Kidney (tissue), 14 donors: ENCODE data around the gene GCAT. TPM values are rescaled to one million over a fixed set of nuclear protein-coding genes. Genes with fewer than 3 reads are reported as not detected.

ENCODE experiments used
- DNase-seq, 5 donors: peaks; one replicate each; pipeline ENCODE4 v3.0.0-alpha.2; 2013 to 2020
- FAIRE-seq: peaks from 2 replicates; lab custom pipeline; 2012; peaks lifted over from hg19 to GRCh38; lab: Jason Lieb, UNC
- H3K27ac ChIP-seq, 2 donors: one replicate each; pipeline ENCODE4 v1.7.0; 2013; ENCODE audit warnings: low read depth in 2 of 2, low read length in 2 of 2, inconsistent platforms in 1 of 2
- H3K27me3 ChIP-seq: one replicate; pipeline ENCODE4 v1.7.1; 2013; ENCODE audit warnings: low read length, inconsistent platforms; ENCODE audit not compliant: control insufficient read depth, insufficient read depth
- H3K36me3 ChIP-seq, 3 donors: one replicate each; pipeline versions ENCODE4 v1.7.0 to v1.7.1; 2013; ENCODE audit warnings: low read length in 3 of 3, control low read depth in 1 of 3, inconsistent platforms in 1 of 3; ENCODE audit not compliant: insufficient read depth in 3 of 3, control insufficient read depth in 2 of 3
- H3K4me1 ChIP-seq, 3 donors: one replicate each; pipeline versions ENCODE4 v1.7.0 to v1.7.1; 2013; ENCODE audit warnings: low read length in 3 of 3, inconsistent platforms in 1 of 3, low read depth in 1 of 3; ENCODE audit not compliant: control insufficient read depth in 2 of 3, insufficient read depth in 2 of 3
- H3K4me3 ChIP-seq, 3 donors: one replicate each; pipeline versions ENCODE4 v1.7.0 to v1.8.1; 2013; ENCODE audit warnings: low read length in 3 of 3, control low read depth in 1 of 3, inconsistent platforms in 1 of 3
- H3K9ac ChIP-seq, 3 donors: one replicate each; pipeline versions ENCODE4 v1.7.0 to v1.7.1; 2013; ENCODE audit warnings: low read length in 3 of 3, control low read depth in 1 of 3, inconsistent platforms in 1 of 3
- H3K9me3 ChIP-seq, 3 donors: one replicate each; pipeline versions ENCODE4 v1.7.0 to v1.7.1; 2013; ENCODE audit warnings: low read length in 3 of 3, control low read depth in 1 of 3, inconsistent platforms in 1 of 3; ENCODE audit not compliant: control insufficient read depth in 2 of 3, insufficient read depth in 1 of 3
- CTCF ChIP-seq: IDR thresholded peaks from 3 replicates; pipeline ENCODE4 v1.5.1; 2012; ENCODE audit warnings: mild to moderate bottlenecking, moderate library complexity, borderline replicate concordance; ENCODE audit not compliant: insufficient read depth; ENCODE audit errors: extremely low read depth
- intact Hi-C: fragments of 100-400 bp; cut with DNase I; formaldehyde crosslinking; loops from one replicate; pipeline ENCODE4 v1.11.1; 2022
- microRNA-seq: library from miRNA; unstranded; fragments of <30 nt; microRNA quantifications from one replicate; pipeline ENCODE4 v1.2.0, GENCODE V29; 2020
- polyA plus RNA-seq: library from polyadenylated mRNA; stranded (reverse); fragments of 350-450 nt; fragmentation: Illumina TruSeq; extraction: RNeasy Lipid Tissue Mini Kit (QIAGEN cat#74804); gene quantifications from one replicate; pipeline ENCODE4 v1.2.3, GENCODE V29; 2014; ENCODE audit warnings: low read depth, low replicate concordance; ENCODE audit not compliant: insufficient read depth
- total RNA-seq: library from RNA; stranded (reverse); fragmentation: NEBNext Ultra II Directional; extraction: Animal tissue kit (Norgen Biotek cat#: 25700); gene quantifications from one replicate; pipeline ENCODE4 v1.2.1, GENCODE V29; 2021
- donor health status: control.
- donor health status: control.
- donor health status: control.
- donor health status: control.
- donor health status: control.
- donor health status: DM: yes; HTN: yes; CAD: no.
- donor health status: Normal renal cell carcinoma (clear cell type).

Gene GCAT
- total and polyA plus RNA-seq, 2 donors from 2014 or later = 8.9 to 35.9 TPM

DNA sequence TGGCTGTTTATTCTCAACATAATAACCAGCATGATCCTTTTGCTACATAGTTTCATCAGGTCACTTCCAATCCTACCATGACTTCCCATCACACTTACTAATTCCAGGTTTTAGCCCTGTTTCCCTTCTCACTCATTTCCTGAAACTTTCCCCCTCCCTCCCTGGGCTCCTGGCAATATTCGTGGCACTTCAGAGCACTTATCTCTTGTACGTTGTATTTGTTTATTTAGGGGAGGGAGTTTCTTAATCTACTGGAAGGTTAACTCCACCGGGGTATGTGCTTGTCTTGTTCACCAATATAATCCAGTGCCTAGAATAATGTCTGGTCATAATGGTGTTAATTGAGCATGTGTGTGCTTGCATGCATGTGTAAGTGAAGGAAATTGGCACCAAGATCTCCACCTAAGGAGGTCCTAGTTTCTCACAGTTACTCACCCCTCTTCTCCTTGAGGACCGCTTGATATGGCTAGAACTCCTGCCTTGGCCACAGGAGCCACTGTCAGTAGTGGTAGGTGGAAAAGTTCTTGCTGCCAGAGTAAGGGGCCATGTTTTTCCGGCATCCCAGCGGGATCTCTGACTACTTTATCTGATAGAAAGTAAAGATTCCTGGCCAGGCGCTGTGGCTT, 53.2 kb downstream of the GCAT start:
- Histone ChIP-seq H3K36me3 (peaks cover 17 to 51% (median 29%) of the 10 kb centered on the region in 3 donors), H3K9me3 (no peaks in the 10 kb centered on the region), H3K9ac (no peak overlapping the region), H3K27me3 (no peaks in the 10 kb centered on the region), H3K27ac (no peak overlapping the region), H3K4me3 (no peak overlapping the region), H3K4me1 (peaks cover 0 to 7% (median 0%) of the 10 kb centered on the region in 3 donors)
- intact Hi-C loops = loop anchor here (10.0 kb wide), 1 partner anchor 46 kb away; no protein-coding TSS in a partner anchor
- TF ChIP-seq CTCF = no peak
- no peak for FAIRE-seq
- no peak for DNase-seq

DNA sequence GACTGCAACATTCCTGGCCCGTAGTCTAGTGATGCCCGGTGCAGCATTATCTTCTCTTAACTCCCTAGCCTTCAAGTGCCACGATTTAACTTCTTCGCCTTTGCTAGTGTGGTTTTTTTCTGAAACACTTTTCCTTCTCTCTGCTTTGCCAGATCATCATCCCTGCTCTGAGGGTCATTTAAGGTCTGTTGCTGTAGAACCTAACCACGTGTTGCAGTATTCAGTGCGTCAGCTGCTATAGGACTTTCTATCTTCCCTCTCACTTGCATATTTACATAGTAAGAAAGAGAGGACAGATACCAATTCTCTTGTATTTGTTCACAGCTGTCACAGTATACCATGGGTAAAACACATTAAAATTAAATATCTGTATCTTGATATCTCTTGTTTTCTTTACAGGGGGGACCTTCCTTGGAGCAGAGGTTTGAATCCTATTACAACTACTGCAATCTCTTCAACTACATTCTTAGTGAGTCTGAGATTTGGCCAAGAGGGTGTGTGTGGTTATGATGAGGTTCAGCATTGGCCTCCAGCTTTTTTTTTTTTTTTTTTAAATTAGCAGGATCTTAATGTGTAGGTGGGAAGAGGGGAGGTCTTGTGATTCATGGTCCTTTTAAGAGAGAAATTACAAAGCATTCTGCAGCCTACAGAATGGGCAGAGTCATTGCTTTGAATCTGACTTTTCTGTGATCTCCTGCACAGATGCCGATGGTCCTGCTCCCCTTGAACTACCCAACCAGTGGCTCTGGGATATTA, 55.0 kb downstream of the GCAT start:
- H3K27me3 ChIP-seq = no peaks in the 10 kb centered on the region
- H3K9ac ChIP-seq = no peak overlapping the region
- FAIRE-seq (no peak), DNase-seq (no peak)
- no peak overlapping the region for H3K4me3 ChIP-seq
- peaks cover 19 to 59% (median 29%) of the 10 kb centered on the region in 3 donors for H3K36me3 ChIP-seq
- peaks cover 0 to 7% (median 0%) of the 10 kb centered on the region in 3 donors for H3K4me1 ChIP-seq
- no peak overlapping the region for H3K27ac ChIP-seq
- no peak for TF ChIP-seq CTCF
- intact Hi-C loops = loop anchor here (10.0 kb wide), 1 partner anchor 48 kb away; no protein-coding TSS in a partner anchor
- H3K9me3 ChIP-seq = no peaks in the 10 kb centered on the region

DNA sequence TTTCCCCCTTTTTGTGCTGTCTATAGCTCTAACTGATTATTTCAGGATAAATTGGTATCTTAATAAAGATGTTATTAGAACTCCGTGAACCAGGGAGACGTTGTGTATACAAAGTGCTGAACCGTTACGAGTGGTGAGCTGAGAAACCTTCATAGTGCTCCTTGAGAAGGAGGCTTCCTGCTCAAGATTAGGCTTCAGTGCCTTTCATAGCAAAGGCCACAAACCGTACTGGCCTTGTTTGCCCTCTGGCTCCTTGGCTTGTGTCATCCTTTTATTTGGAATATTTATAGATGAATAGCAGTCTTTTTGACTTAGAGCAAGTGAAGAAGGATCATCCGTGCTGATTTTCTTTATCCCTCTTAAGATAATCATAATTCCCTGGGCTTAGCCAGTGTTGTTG, 57.8 kb downstream of the GCAT start:
- H3K9me3 ChIP-seq = no peaks in the 10 kb centered on the region
- peaks cover 19 to 61% (median 30%) of the 10 kb centered on the region in 3 donors for H3K36me3 ChIP-seq
- H3K4me1 ChIP-seq = peaks cover 0 to 7% (median 0%) of the 10 kb centered on the region in 3 donors
- H3K27me3 ChIP-seq = no peaks in the 10 kb centered on the region
- DNase-seq (no peak), FAIRE-seq (no peak)
- intact Hi-C loops = loop anchor here (10.0 kb wide), 1 partner anchor 51 kb away; no protein-coding TSS in a partner anchor
- TF ChIP-seq CTCF = no peak
- no peak overlapping the region for H3K9ac ChIP-seq
- H3K4me3 ChIP-seq = no peak overlapping the region
- no peak overlapping the region for H3K27ac ChIP-seq

Small RNA genes within 50 kb of the gene (microRNA-seq; reads per million reads assigned to microRNA genes)
- gene MIR659 = not detected

Other genes starting within 250 kb of the GCAT start
- 68.5 TPM for gene CDC42EP1, start 247.5 kb upstream of the GCAT start, total RNA-seq
- 29.5 TPM for gene CDC42EP1, start 247.5 kb upstream of the GCAT start, polyA plus RNA-seq
- 20.4 TPM for gene LGALS2, start 227.8 kb upstream of the GCAT start, total RNA-seq
- gene LGALS2, start 227.8 kb upstream of the GCAT start, polyA plus RNA-seq = 372 TPM
- 61.2 TPM for gene GGA1, start 199.1 kb upstream of the GCAT start, total RNA-seq
- 37.5 TPM for gene GGA1, start 199.1 kb upstream of the GCAT start, polyA plus RNA-seq
- 12.8 TPM for gene SH3BP1, start 168.3 kb upstream of the GCAT start, total RNA-seq
- 2.2 TPM for gene SH3BP1, start 168.3 kb upstream of the GCAT start, polyA plus RNA-seq
- 6.3 TPM for gene PDXP, start 149.2 kb upstream of the GCAT start, total RNA-seq
- 29.6 TPM for gene PDXP, start 149.2 kb upstream of the GCAT start, polyA plus RNA-seq
- gene LGALS1, start 132.3 kb upstream of the GCAT start, total RNA-seq = 227 TPM
- gene LGALS1, start 132.3 kb upstream of the GCAT start, polyA plus RNA-seq = 496 TPM
- 27.5 TPM for gene NOL12, start 121.6 kb upstream of the GCAT start, total RNA-seq
- gene NOL12, start 121.6 kb upstream of the GCAT start, polyA plus RNA-seq = 26.3 TPM
- gene TRIOBP, start 110.9 kb upstream of the GCAT start, total RNA-seq = 125 TPM
- 32.1 TPM for gene TRIOBP, start 110.9 kb upstream of the GCAT start, polyA plus RNA-seq
- not detected for gene GALR3, start 15.4 kb downstream of the GCAT start, total RNA-seq
- gene GALR3, start 15.4 kb downstream of the GCAT start, polyA plus RNA-seq = not detected
- 21.3 TPM for gene ANKRD54, start 36.4 kb downstream of the GCAT start, total RNA-seq
- gene ANKRD54, start 36.4 kb downstream of the GCAT start, polyA plus RNA-seq = 26.6 TPM
- 352 TPM for gene EIF3L, start 41.5 kb downstream of the GCAT start, total RNA-seq
- 376 TPM for gene EIF3L, start 41.5 kb downstream of the GCAT start, polyA plus RNA-seq
- gene MICALL1, start 98.4 kb downstream of the GCAT start, total RNA-seq = 30.9 TPM
- gene MICALL1, start 98.4 kb downstream of the GCAT start, polyA plus RNA-seq = 9.6 TPM
- gene C22orf23, start 145.7 kb downstream of the GCAT start, total RNA-seq = 0.57 TPM
- gene C22orf23, start 145.7 kb downstream of the GCAT start, polyA plus RNA-seq = 1.0 TPM
- 57.9 TPM for gene POLR2F, start 145.8 kb downstream of the GCAT start, total RNA-seq
- gene POLR2F, start 145.8 kb downstream of the GCAT start, polyA plus RNA-seq = 121 TPM
- 1.5 TPM for gene SOX10, start 176.6 kb downstream of the GCAT start, total RNA-seq
- 0.22 TPM for gene SOX10, start 176.6 kb downstream of the GCAT start, polyA plus RNA-seq
- 43.4 TPM for gene PICK1, start 249.5 kb downstream of the GCAT start, total RNA-seq
- 28.4 TPM for gene PICK1, start 249.5 kb downstream of the GCAT start, polyA plus RNA-seq